ENCODE results near the gene SPATA6.

DNA sequence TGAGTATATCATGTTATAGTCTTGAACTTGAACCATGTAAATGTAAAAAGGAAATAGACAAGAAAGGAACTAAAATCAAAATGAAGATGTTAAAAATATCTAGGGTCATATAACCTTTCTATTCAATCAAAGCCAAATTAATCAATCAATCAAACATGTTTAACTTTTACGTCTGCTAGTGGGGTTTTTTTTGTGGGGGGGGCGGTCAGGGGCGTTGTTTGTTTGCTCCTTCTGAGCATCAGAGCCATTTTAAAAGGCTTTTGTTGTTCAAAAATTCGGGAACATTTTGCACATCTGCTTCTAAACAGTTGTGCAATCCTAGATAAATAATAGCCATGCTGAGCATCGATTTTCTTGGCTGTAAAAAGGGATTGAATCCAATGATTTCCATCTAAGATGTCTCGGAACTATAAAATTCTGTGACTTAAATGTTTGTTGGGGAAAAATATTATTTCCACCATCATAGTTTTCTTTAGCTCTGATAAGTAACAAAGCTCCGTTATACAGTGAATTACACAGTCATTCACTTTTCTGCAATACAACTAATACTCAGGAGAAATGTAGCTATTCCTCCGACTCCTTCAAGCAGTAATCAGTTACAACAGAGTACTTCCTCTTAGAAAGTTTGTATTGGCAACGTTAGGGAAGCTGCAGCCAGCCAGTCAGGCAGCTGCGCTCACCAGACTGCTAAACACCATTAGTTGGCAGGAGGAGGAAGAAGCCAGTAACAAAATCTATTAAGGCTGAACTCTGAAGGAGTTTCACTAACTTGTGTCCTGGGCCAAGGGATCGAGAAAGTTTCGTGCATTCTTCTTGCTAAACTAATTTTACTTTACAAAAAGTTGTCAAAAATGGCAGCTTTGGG lies 2.2 kb downstream of the SPATA6 start:
- TF ChIP-seq, protein P1, sequence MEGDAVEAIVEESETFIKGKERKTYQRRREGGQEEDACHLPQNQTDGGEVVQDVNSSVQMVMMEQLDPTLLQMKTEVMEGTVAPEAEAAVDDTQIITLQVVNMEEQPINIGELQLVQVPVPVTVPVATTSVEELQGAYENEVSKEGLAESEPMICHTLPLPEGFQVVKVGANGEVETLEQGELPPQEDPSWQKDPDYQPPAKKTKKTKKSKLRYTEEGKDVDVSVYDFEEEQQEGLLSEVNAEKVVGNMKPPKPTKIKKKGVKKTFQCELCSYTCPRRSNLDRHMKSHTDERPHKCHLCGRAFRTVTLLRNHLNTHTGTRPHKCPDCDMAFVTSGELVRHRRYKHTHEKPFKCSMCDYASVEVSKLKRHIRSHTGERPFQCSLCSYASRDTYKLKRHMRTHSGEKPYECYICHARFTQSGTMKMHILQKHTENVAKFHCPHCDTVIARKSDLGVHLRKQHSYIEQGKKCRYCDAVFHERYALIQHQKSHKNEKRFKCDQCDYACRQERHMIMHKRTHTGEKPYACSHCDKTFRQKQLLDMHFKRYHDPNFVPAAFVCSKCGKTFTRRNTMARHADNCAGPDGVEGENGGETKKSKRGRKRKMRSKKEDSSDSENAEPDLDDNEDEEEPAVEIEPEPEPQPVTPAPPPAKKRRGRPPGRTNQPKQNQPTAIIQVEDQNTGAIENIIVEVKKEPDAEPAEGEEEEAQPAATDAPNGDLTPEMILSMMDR (IDR thresholded peaks at IDR 0.05): no peak
- no peak for TF ChIP-seq EZH2 (IDR thresholded peaks at IDR 0.05; ENCODE audit: borderline replicate concordance, insufficient read depth, low read depth, low read length, poor library complexity, severe bottlenecking)
